H9 (cell line): ENCODE results near the gene AKAP1. TPM values are rescaled to one million over a fixed set of nuclear protein-coding genes. Genes with fewer than 3 reads are reported as not detected.
A peak's percentile ranks its signal among the peaks of the same experiment; 100 is the strongest.

Experiments used
- DNase-seq: peaks from one replicate; pipeline ENCODE4 v3.0.0-alpha.2; 2017
- H2AFZ ChIP-seq: one replicate; pipeline ENCODE4 v1.6.1; 2013; ENCODE audit warnings: mild to moderate bottlenecking, low read length, control low read depth, moderate library complexity
- H2AK5ac ChIP-seq: 2 replicates; pipeline ENCODE4 v1.6.1; 2013; ENCODE audit warnings: low read length, control low read depth, mixed read lengths; ENCODE audit not compliant: insufficient read length
- H2BK120ac ChIP-seq: one replicate; pipeline ENCODE4 v1.6.1; 2013; ENCODE audit warnings: low read depth, mild to moderate bottlenecking, low read length, control low read depth, inconsistent platforms; ENCODE audit not compliant: poor library complexity, severe bottlenecking
- H2BK12ac ChIP-seq: 2 replicates; pipeline ENCODE4 v1.6.1; 2013; ENCODE audit warnings: low read length, control low read depth, mixed read lengths, low read depth; ENCODE audit not compliant: insufficient read length
- H2BK15ac ChIP-seq: 2 replicates; pipeline ENCODE4 v1.6.1; 2013; ENCODE audit warnings: low read depth, low read length, control low read depth
- H2BK20ac ChIP-seq: one replicate; pipeline ENCODE4 v1.6.1; 2013; ENCODE audit warnings: low read depth, mild to moderate bottlenecking, low read length, control low read depth, inconsistent platforms; ENCODE audit not compliant: poor library complexity, severe bottlenecking
- H2BK5ac ChIP-seq: 2 replicates; pipeline ENCODE4 v1.6.1; 2013; ENCODE audit warnings: low read length, control low read depth, mixed read lengths; ENCODE audit not compliant: insufficient read length
- H3K14ac ChIP-seq: 2 replicates; pipeline ENCODE4 v1.6.1; 2013; ENCODE audit warnings: low read length, control low read depth; ENCODE audit not compliant: insufficient read depth
- H3K18ac ChIP-seq: 2 replicates; pipeline ENCODE4 v1.6.1; 2013; ENCODE audit warnings: low read depth, mild to moderate bottlenecking, mixed read lengths, low read length, control low read depth; ENCODE audit not compliant: insufficient read length
- H3K23ac ChIP-seq: 2 replicates; pipeline ENCODE4 v1.6.1; 2013; ENCODE audit warnings: low read length, control low read depth, mixed read lengths, low read depth; ENCODE audit not compliant: insufficient read length
- H3K23me2 ChIP-seq: 2 replicates; pipeline ENCODE4 v1.6.1; 2013; ENCODE audit warnings: low read depth, mild to moderate bottlenecking, mixed read lengths, low read length, control low read depth; ENCODE audit not compliant: insufficient read length, poor library complexity, severe bottlenecking
- H3K27ac ChIP-seq: 2 replicates; pipeline ENCODE4 v1.5.1; 2013; ENCODE audit warnings: low read length, control low read depth, mixed read lengths, low read depth; ENCODE audit not compliant: insufficient read length
- H3K27me3 ChIP-seq: 2 replicates; pipeline ENCODE4 v1.6.1; 2013; ENCODE audit warnings: low read length, control low read depth, inconsistent platforms; ENCODE audit not compliant: insufficient read depth
- H3K4ac ChIP-seq: 2 replicates; pipeline ENCODE4 v1.6.1; 2013; ENCODE audit warnings: low read depth, mild to moderate bottlenecking, control low read depth, inconsistent platforms, low read length, moderate library complexity
- H3K4me1 ChIP-seq: 2 replicates; pipeline ENCODE4 v1.6.1; 2013; ENCODE audit warnings: low read length, control low read depth, inconsistent platforms; ENCODE audit not compliant: insufficient read depth
- H3K4me2 ChIP-seq: 2 replicates; pipeline ENCODE4 v1.6.1; 2013; ENCODE audit warnings: low read length, control low read depth, mixed read lengths; ENCODE audit not compliant: insufficient read length, insufficient read depth
- H3K56ac ChIP-seq: 2 replicates; pipeline ENCODE4 v1.6.1; 2013; ENCODE audit warnings: low read depth, mild to moderate bottlenecking, mixed read lengths, low read length, control low read depth; ENCODE audit not compliant: insufficient read length
- H3K79me1 ChIP-seq: 2 replicates; pipeline ENCODE4 v1.6.1; 2013; ENCODE audit warnings: low read depth, mild to moderate bottlenecking, moderate library complexity, low read length, control low read depth, inconsistent platforms; ENCODE audit not compliant: insufficient read depth, poor library complexity, severe bottlenecking
- H3K79me2 ChIP-seq: 2 replicates; pipeline ENCODE4 v1.6.1; 2013; ENCODE audit warnings: low read length, control low read depth, inconsistent platforms; ENCODE audit not compliant: insufficient read depth
- H3K9ac ChIP-seq: 2 replicates; pipeline ENCODE4 v1.6.1; 2013; ENCODE audit warnings: low read length, control low read depth, mixed read lengths; ENCODE audit not compliant: insufficient read length; ENCODE audit errors: extremely low read depth
- H3K9me3 ChIP-seq: one replicate; pipeline ENCODE4 v1.6.1; 2013; ENCODE audit warnings: low read depth, low read length, inconsistent platforms; ENCODE audit not compliant: control insufficient read depth
- H3T11ph ChIP-seq: one replicate; pipeline ENCODE4 v1.6.1; 2013; ENCODE audit warnings: mild to moderate bottlenecking, low read length, control low read depth, inconsistent platforms
- H4K20me1 ChIP-seq: one replicate; pipeline ENCODE4 v1.6.1; 2013; ENCODE audit not compliant: control insufficient read depth, insufficient read length, insufficient read depth
- H4K5ac ChIP-seq: 2 replicates; pipeline ENCODE4 v1.6.1; 2013; ENCODE audit warnings: low read depth, mild to moderate bottlenecking, mixed read lengths, low read length, control low read depth; ENCODE audit not compliant: insufficient read length
- H4K8ac ChIP-seq: replicated peaks from 2 replicates; pipeline ENCODE4 v1.6.1; 2013; ENCODE audit warnings: low read length, control low read depth, mixed read lengths, low read depth; ENCODE audit not compliant: insufficient read length
- H4K91ac ChIP-seq: 2 replicates; pipeline ENCODE4 v1.6.1; 2013; ENCODE audit warnings: low read depth, mild to moderate bottlenecking, moderate library complexity, mixed read lengths, low read length, control low read depth; ENCODE audit not compliant: insufficient read length
- H3K27ac Mint-ChIP-seq, 3 experiments: 2 replicates in 2 of 3; 3 replicates in 1 of 3; pipeline ENCODE4 v1.8.0; 2020 to 2021; ENCODE audit warnings: mixed read lengths in 3 of 3, mild to moderate bottlenecking in 1 of 3, moderate library complexity in 1 of 3
- H3K27me3 Mint-ChIP-seq: 2 replicates; pipeline ENCODE4 v1.8.0; 2021; ENCODE audit warnings: low read depth, mild to moderate bottlenecking, moderate library complexity, mixed read lengths
- H3K36me3 Mint-ChIP-seq, 3 experiments: 2 replicates in 2 of 3; 3 replicates in 1 of 3; pipeline ENCODE4 v1.8.0; 2020 to 2021; ENCODE audit warnings: low read depth in 3 of 3, mixed read lengths in 3 of 3; ENCODE audit not compliant: insufficient read depth in 1 of 3
- H3K4me1 Mint-ChIP-seq, 2 experiments: 2 replicates each; pipeline ENCODE4 v1.8.0; 2020; ENCODE audit warnings: mixed read lengths in 2 of 2
- H3K4me3 Mint-ChIP-seq, 2 experiments: 2 replicates in 1 of 2; 3 replicates in 1 of 2; pipeline ENCODE4 v1.8.0; 2020 to 2021; ENCODE audit warnings: mild to moderate bottlenecking in 2 of 2, mixed read lengths in 2 of 2, moderate library complexity in 1 of 2
- H3K9me3 Mint-ChIP-seq, 2 experiments: 2 replicates in 1 of 2; 3 replicates in 1 of 2; pipeline ENCODE4 v1.8.0; 2020; ENCODE audit warnings: mild to moderate bottlenecking in 2 of 2, mixed read lengths in 2 of 2, moderate library complexity in 1 of 2
- CTCF ChIP-seq: fragments of 200-600 bp; sonication (generic); conservative IDR thresholded peaks from 3 replicates; pipeline ENCODE4 v1.8.0; 2021; ENCODE audit warnings: antibody characterized with exemption, mild to moderate bottlenecking
- WGBS: extraction: QIAGEN DNeasy Blood & Tissue Kit; methylation state at CpG from one replicate; pipeline ENCODE4 v1.1.7; 2013; ENCODE audit warnings: missing lambda C conversion rate, low lambda C conversion rate, mixed read lengths; ENCODE audit not compliant: insufficient read length; ENCODE audit errors: extremely low coverage; 5-methylcytosine and 5-hydroxymethylcytosine counted together
- total RNA-seq: library from RNA; stranded (reverse); gene quantifications from 2 replicates; pipeline ENCODE4 v1.2.1, GENCODE V29; 2021

AKAP1 gene
- total RNA-seq, 1 experiment from 2014 or later = 61.2 TPM

DNA sequence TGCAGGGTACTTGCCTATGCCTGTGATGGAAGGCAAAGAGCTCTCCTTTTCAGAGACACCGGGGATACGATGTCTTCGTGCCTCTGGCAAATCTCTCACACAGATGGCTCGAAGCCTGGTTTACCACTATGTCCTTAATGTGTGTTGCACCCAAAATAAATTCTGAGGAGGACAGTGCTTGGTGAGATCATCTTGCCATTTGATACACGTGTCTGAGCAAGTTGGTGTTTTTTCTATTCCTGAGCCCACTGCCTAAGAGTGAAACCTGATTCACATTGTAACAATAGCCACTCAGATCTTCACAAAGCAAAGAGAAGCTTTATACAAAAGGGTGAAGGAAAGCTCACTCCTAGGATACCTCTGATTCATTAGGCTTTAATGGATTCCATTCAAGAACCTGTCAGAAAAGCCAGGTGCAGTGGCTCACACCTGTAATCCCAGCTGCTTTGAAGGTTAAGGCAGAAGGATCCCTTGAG is 33.1 kb upstream of the AKAP1 start:
- Histone ChIP-seq H3K4me2 (no peak overlapping the region), H4K20me1 (no peaks in the 10 kb centered on the region), H3K9me3 (no peaks in the 10 kb centered on the region), H3K27ac (no peak overlapping the region), H3K9ac (no peak overlapping the region), H3K4ac (no peak overlapping the region), H4K91ac (no peak overlapping the region), H4K5ac (no peak overlapping the region), H3K4me1 (peaks cover 5% of the 10 kb centered on the region), H2BK15ac (no peak overlapping the region), H3K23me2 (no peaks in the 10 kb centered on the region), H4K8ac (no peak overlapping the region), H3K56ac (no peak overlapping the region), H2BK20ac (no peak overlapping the region), H3K23ac (no peak overlapping the region), H3K18ac (no peak overlapping the region), H3K14ac (no peak overlapping the region), H3K27me3 (no peaks in the 10 kb centered on the region), H2BK12ac (no peak overlapping the region), H2AFZ (no peak overlapping the region), H3T11ph (no peak overlapping the region), H3K79me1 (no peaks in the 10 kb centered on the region), H2BK120ac (no peak overlapping the region), H2BK5ac (no peak overlapping the region), H2AK5ac (no peak overlapping the region), H3K79me2 (no peaks in the 10 kb centered on the region)
- no peak for DNase-seq
- Mint-ChIP-seq H3K9me3 (no peaks in the 10 kb centered on the region; a peak in 1 of 5 replicates), H3K4me3 (no peak overlapping the region), H3K36me3 (no peaks in the 10 kb centered on the region), H3K4me1 (peaks cover 32 to 33% of the 10 kb centered on the region in 2 experiments), H3K27me3 (no peaks in the 10 kb centered on the region), H3K27ac (peak overlapping the region in 1 of 3 experiments; percentile 69; a peak in 3 of 7 replicates)
- no peak for TF ChIP-seq CTCF
- WGBS = no CpG with 5 or more reads among the region's 5 CpGs
